Measurements from ENCODE around the gene PITPNC1. TPM values are rescaled to one million over a fixed set of nuclear protein-coding genes. Genes with fewer than 3 reads are reported as not detected.

PITPNC1 gene
- total and polyA plus RNA-seq, 7 donors = 3.0 to 15.7 (median 5.6) TPM

- DNase-seq = peak; percentile 78
- Histone ChIP-seq H3K9me3 (no peaks in the 10 kb centered on the region), H3K27me3 (no peaks in the 10 kb centered on the region), H3K4me3 (no peak overlapping the region), H3K36me3 (no peaks in the 10 kb centered on the region), H3K27ac (no peak overlapping the region), H3K4me1 (peaks cover 0 to 14% (median 13%) of the 10 kb centered on the region in 4 donors)
- intact Hi-C loops (cut with DNase I) = no loop called here
- TF ChIP-seq EP300 (IDR thresholded peaks at IDR 0.05) (no peak), POLR2A (IDR thresholded peaks at IDR 0.05) (no peak)
- 14 to 52% methylated on average over 12 of the region's 12 CpGs for WGBS, 2 donors
Observed at GRCh38 chr17:67531291-67531690, 154.2 kb downstream of the PITPNC1 start.

- TF ChIP-seq EP300 (IDR thresholded peaks at IDR 0.05) (no peak), POLR2AphosphoS5 (IDR thresholded peaks at IDR 0.05) (no peak), CTCF (IDR thresholded peaks at IDR 0.05) (no peak), POLR2A (IDR thresholded peaks at IDR 0.05) (no peak)
- peaks cover 0 to 14% (median 13%) of the 10 kb centered on the region in 4 donors for H3K4me1 ChIP-seq
- WGBS, 2 donors = 90 to 91% methylated on average over 10 of the region's 10 CpGs
- intact Hi-C loops (cut with DNase I) = no loop called here
- no peaks in the 10 kb centered on the region for H3K9me3 ChIP-seq
- DNase-seq = no peak
- H3K4me3 ChIP-seq = no peak overlapping the region
- H3K27me3 ChIP-seq = no peaks in the 10 kb centered on the region
- no peak overlapping the region for H3K27ac ChIP-seq
- no peaks in the 10 kb centered on the region for H3K36me3 ChIP-seq
Observed at GRCh38 chr17:67532326-67532871, 155.3 kb downstream of the PITPNC1 start.

DNA sequence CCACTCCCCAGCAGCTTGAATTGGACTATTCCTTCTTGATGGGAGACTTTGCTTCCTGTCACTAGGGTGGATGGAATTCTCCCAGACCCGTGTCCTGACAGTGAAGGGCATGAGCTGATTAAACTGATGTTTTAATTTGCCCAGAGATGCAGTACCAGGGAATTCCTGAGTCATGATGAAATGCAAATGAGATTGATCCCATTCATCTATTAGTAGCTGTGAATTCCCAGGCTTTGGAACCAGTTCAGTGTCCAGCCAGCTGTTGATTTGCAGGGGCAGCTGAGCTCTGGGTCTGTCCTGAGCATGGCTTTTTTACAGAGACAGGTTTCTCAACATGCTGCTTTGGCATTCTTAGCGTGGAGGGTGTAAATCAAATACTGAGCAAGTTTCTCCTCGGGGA lies 157.9 kb downstream of the PITPNC1 start:
- H3K4me3 ChIP-seq = no peak overlapping the region
- no peak for DNase-seq
- intact Hi-C loops (cut with DNase I) = no loop called here
- 82 to 83% methylated on average over 3 of the region's 3 CpGs for WGBS, 2 donors
- no peaks in the 10 kb centered on the region for H3K27me3 ChIP-seq
- H3K9me3 ChIP-seq = no peaks in the 10 kb centered on the region
- H3K4me1 ChIP-seq = peaks cover 0 to 7% (median 0%) of the 10 kb centered on the region in 4 donors
- no peak for TF ChIP-seq POLR2AphosphoS5 (IDR thresholded peaks at IDR 0.05)
- no peak for TF ChIP-seq CTCF (IDR thresholded peaks at IDR 0.05)
- TF ChIP-seq POLR2A (IDR thresholded peaks at IDR 0.05) = no peak
- no peak for TF ChIP-seq EP300 (IDR thresholded peaks at IDR 0.05)
- no peak overlapping the region for H3K27ac ChIP-seq
- H3K36me3 ChIP-seq = no peaks in the 10 kb centered on the region

GRCh38 chr17:67542219-67543114 lies 165.4 kb downstream of the PITPNC1 start:
- intact Hi-C loops (cut with DNase I) = no loop called here
- peaks cover 0 to 12% (median 10%) of the 10 kb centered on the region in 4 donors for H3K4me1 ChIP-seq
- H3K4me3 ChIP-seq = no peak overlapping the region
- no peak for TF ChIP-seq CTCF (IDR thresholded peaks at IDR 0.05)
- no peak for TF ChIP-seq POLR2A (IDR thresholded peaks at IDR 0.05)
- TF ChIP-seq EP300 (IDR thresholded peaks at IDR 0.05) = no peak
- DNase-seq = no peak
- 69 to 82% methylated on average over 11 of the region's 11 CpGs for whole genome bisulfite sequencing, 2 donors
- H3K9me3 ChIP-seq = no peaks in the 10 kb centered on the region
- H3K27ac ChIP-seq = no peak overlapping the region
- H3K36me3 ChIP-seq = no peaks in the 10 kb centered on the region
- H3K27me3 ChIP-seq = no peaks in the 10 kb centered on the region

DNA sequence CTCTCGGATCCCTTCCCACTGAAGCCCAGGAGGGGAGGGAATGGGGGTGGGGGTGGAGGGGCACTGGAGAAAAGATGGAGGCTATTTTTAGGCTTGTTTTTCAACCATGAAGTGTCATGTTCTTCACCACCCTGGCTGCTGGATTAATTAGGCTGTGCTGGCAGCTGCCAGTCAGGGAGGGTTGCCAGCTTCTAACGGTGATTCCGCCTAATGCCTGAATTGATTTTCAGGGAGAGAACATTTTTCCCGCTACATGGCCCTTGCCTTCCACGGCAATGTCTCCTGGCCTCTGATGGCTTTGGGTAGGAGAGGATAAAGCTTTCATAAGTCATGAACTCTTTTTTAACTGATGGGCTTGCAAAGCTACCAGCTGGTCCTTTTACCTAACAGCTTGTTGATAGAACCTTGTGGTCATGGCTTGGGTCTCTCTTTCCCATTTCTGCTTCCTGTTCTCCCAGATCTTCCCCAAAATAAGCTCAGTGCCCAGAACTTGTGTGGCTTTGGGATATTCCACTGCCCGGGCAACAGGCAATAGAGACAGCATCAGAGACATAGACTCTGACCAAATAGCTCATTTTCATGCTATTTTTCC lies 167.4 kb downstream of the PITPNC1 start:
- intact Hi-C loops (cut with DNase I) = no loop called here
- Histone ChIP-seq H3K27ac (no peak overlapping the region), H3K4me1 (peaks cover 0 to 12% (median 10%) of the 10 kb centered on the region in 4 donors), H3K4me3 (no peak overlapping the region), H3K9me3 (no peaks in the 10 kb centered on the region), H3K36me3 (no peaks in the 10 kb centered on the region), H3K27me3 (no peaks in the 10 kb centered on the region)
- no peak for TF ChIP-seq CTCF (IDR thresholded peaks at IDR 0.05)
- no peak for TF ChIP-seq EP300 (IDR thresholded peaks at IDR 0.05)
- TF ChIP-seq POLR2A (IDR thresholded peaks at IDR 0.05) = no peak
- TF ChIP-seq POLR2AphosphoS5 (IDR thresholded peaks at IDR 0.05) = no peak
- WGBS, 2 donors = 89 to 93% methylated on average over 6 of the region's 6 CpGs
- DNase-seq = no peak
